Cerebellar nuclear complex (tissue), 1 donor: ENCODE measurements around the gene GPRIN3.
"Not testable (repeated sequence)": the region's sequence is repeated elsewhere in the genome, so short reads cannot be mapped to it uniquely, and the experiment has no call there.

Experiments used
- DNase-seq, 2 experiments: peaks; one replicate each; lab custom pipeline; 2025; lab: John Stamatoyannopoulos, UW

The GPRIN3 gene

GRCh38 chr4:89311433-89311832, 3.8 kb upstream of the GPRIN3 start:
- no peak for DNase-seq

- DNase-seq = not testable (repeated sequence)
These were observed 1.6 kb upstream of the GPRIN3 start for GRCh38 chr4:89309154-89309553.

GRCh38 chr4:89308161-89308500, 531 bp upstream of the GPRIN3 start:
- DNase-seq = peak in 1 of 2 experiments; percentile 34

- no peak for DNase-seq
These were observed 488 bp downstream of the GPRIN3 start for GRCh38 chr4:89307178-89307445.

- peak in 1 of 2 experiments; percentile 49 for DNase-seq
These were observed 968 bp downstream of the GPRIN3 start for GRCh38 chr4:89306486-89307177.

GRCh38 chr4:89305712-89306437, 1.7 kb downstream of the GPRIN3 start:
- no peak for DNase-seq

GRCh38 chr4:89305028-89305427, 2.6 kb downstream of the GPRIN3 start:
- DNase-seq = no peak

- no peak for DNase-seq
These were observed 3.7 kb downstream of the GPRIN3 start for GRCh38 chr4:89303814-89304388.

GRCh38 chr4:89303177-89303576, 4.4 kb downstream of the GPRIN3 start:
- peak in 1 of 2 experiments; percentile 55 for DNase-seq

GRCh38 chr4:89301902-89302301, 5.7 kb downstream of the GPRIN3 start:
- no peak for DNase-seq

GRCh38 chr4:89301003-89301402, 6.6 kb downstream of the GPRIN3 start:
- no peak for DNase-seq

GRCh38 chr4:89300499-89300898, 7.1 kb downstream of the GPRIN3 start:
- no peak for DNase-seq

- DNase-seq = no peak
These were observed 7.5 kb downstream of the GPRIN3 start for GRCh38 chr4:89300060-89300459.

GRCh38 chr4:89299153-89299791, 8.3 kb downstream of the GPRIN3 start:
- peak in 1 of 2 experiments; percentile 59 for DNase-seq

- no peak for DNase-seq
These were observed 8.8 kb downstream of the GPRIN3 start for GRCh38 chr4:89298788-89299152.

GRCh38 chr4:89298155-89298554, 9.4 kb downstream of the GPRIN3 start:
- DNase-seq = no peak

GRCh38 chr4:89296896-89297295, 10.7 kb downstream of the GPRIN3 start:
- DNase-seq = no peak

- DNase-seq = no peak
These were observed 11.2 kb downstream of the GPRIN3 start for GRCh38 chr4:89296399-89296798.

GRCh38 chr4:89295415-89295927, 12.1 kb downstream of the GPRIN3 start:
- DNase-seq = no peak

GRCh38 chr4:89294573-89295269, 12.9 kb downstream of the GPRIN3 start:
- DNase-seq = no peak

GRCh38 chr4:89293299-89293698, 14.3 kb downstream of the GPRIN3 start:
- DNase-seq = no peak
